GM10248 (cell line): ENCODE results near the gene FPGS.

Experiments
- CTCF ChIA-PET: fragments of 300-600 bp; sonication (Branson Sonifier 250); formaldehyde crosslinking; extraction: SDS; loops from one replicate; lab custom pipeline; 2021; ENCODE audit warnings: antibody characterized with exemption; lab: Yijun Ruan, JAX
- POLR2A ChIA-PET: fragments of 350-650 bp; sonication (Branson Sonifier 250); formaldehyde crosslinking; extraction: SDS; loops from one replicate; lab custom pipeline; 2020; ENCODE audit warnings: antibody characterized with exemption; lab: Yijun Ruan, JAX
- DNase-seq: peaks from one replicate; pipeline ENCODE4 v3.0.0; 2012; ENCODE audit errors: extremely low spot score
- TF ChIP-seq, protein P1 (sequence below): IDR thresholded peaks from 2 replicates; pipeline ENCODE4 v1.5.1; 2012; ENCODE audit warnings: mild to moderate bottlenecking, low read depth; ENCODE audit errors: extremely low read depth, missing control alignments, control extremely low read depth

FPGS gene

DNA sequence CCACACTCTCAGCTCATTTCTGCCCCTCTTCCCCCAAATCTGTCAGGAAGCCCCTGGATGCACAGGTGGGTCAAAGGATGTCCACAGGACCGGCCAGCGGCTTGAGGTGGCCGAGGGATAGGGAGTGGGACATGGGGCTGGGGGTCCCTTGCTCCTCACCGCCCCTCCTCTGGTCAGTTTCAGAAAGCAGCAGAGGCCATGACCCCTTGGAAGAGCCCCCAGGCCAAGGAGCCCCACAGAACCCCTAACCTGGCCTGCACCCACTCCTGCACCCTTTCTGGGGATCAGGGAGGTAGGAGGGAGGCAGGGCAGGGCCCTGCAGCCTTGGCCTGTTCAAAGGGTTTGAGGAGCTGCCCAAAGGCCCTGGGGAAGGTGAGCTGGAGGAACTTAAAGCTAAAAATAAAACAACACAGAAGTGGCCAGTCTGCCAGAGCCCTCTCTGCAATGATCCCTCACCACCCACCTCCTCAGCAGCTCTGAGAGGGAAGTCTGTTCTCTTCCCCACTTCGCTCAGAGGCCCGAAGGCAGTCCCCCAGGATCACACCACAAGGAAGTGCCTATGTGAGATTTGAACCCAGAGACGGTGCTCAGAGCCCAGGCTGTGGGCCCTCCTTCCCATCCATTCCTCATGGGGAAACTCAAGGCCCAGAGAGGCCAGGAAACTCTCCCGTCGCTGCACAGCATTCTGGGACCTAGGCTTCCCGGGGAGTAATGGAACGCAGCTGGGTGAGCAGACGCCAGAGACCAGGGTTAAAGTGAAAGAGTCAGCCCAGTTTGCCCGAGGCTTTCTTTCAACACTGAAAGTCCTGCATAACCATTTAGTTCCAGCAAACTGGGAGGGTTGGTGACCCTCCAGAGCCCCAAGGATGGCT is 50.9 kb downstream of the FPGS start:
- no peak for DNase-seq
- TF ChIP-seq, protein P1, sequence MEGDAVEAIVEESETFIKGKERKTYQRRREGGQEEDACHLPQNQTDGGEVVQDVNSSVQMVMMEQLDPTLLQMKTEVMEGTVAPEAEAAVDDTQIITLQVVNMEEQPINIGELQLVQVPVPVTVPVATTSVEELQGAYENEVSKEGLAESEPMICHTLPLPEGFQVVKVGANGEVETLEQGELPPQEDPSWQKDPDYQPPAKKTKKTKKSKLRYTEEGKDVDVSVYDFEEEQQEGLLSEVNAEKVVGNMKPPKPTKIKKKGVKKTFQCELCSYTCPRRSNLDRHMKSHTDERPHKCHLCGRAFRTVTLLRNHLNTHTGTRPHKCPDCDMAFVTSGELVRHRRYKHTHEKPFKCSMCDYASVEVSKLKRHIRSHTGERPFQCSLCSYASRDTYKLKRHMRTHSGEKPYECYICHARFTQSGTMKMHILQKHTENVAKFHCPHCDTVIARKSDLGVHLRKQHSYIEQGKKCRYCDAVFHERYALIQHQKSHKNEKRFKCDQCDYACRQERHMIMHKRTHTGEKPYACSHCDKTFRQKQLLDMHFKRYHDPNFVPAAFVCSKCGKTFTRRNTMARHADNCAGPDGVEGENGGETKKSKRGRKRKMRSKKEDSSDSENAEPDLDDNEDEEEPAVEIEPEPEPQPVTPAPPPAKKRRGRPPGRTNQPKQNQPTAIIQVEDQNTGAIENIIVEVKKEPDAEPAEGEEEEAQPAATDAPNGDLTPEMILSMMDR: no peak
- POLR2A ChIA-PET: interaction anchor here (1.2 kb wide), 1 partner anchor 50 kb away, joined by 3 read pairs; no protein-coding TSS in a partner anchor
- CTCF ChIA-PET: interaction anchor here (1.0 to 3.1 kb wide), 13 partner anchors 9 to 119 kb away, joined by 3 to 18 read pairs (median 4); partner anchors contain the start of genes CDK9, ST6GALNAC4 and TOR2A

DNA sequence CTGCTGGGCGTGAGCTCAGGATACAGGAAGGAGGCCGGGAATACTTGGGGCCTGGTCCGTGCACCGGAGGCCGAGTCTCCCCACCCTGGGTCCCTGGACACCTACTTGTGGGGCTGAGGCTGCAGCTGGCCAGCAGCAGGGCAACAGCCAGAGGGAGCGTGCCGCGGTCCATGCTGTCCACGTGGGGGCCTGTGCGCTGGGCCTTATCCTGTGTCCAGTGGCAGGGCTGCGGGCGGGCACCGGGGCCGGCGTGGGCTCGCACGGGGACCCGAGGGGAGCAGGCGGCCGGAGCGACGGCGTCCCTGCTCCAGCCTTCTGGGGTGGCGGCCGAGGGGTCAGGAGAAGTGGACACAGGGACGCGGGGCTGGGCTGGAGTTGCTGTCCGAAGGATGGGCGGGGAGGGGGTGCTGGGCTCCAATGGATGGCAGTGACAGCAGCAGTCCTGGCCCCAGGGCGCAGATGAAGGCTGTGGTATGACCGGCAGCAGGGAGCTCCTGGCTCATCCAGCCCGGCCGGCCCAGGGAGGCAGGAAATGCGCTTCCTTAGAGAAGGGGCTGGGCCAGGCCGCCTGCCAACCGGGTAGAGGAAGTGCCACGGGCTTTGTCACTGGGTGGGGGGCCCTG is 51.6 kb downstream of the FPGS start, which contains the start of gene ENG:
Gene ENG, minus strand, starts transcription at position 475 of the 623 bp plus-strand sequence. Its CDS starts 303 bp downstream, at position 172.
- DNase-seq: no peak
- ChIA-PET CTCF (interaction anchor here (1.0 to 3.1 kb wide), 10 partner anchors 7 to 120 kb away, joined by 3 to 18 read pairs (median 4); partner anchors contain the start of genes ST6GALNAC4 and TOR2A), POLR2A (interaction anchor here (1.2 kb wide), 1 partner anchor 51 kb away, joined by 3 read pairs; no protein-coding TSS in a partner anchor)
- TF ChIP-seq, protein P1: peak; percentile 11

DNA sequence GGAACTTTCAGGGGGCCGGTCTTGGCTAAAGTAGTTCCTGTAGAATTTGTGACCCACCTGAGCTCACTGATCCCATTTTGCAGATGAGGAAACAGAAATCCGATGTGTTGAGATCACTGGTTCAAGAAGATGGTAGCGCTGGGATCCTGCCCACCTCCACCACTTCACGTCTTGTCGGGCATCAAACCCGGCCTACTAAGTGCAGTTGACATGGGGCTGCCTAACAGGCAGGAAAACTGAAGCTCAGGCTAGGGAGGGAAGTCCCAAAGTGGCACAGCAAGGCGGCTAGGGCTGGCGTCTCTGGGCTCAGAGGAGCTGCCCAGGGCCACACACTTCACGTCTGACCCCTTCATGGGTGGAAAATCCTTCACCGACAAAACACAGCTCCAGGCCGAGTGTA is 52.3 kb downstream of the FPGS start:
- POLR2A ChIA-PET: no interaction called here
- CTCF ChIA-PET: interaction anchor here (0.8 to 3.1 kb wide), 10 partner anchors 8 to 160 kb away, joined by 3 to 11 read pairs (median 4); partner anchors contain the start of gene TOR2A
- DNase-seq: no peak
- TF ChIP-seq, protein P1: no peak

DNA sequence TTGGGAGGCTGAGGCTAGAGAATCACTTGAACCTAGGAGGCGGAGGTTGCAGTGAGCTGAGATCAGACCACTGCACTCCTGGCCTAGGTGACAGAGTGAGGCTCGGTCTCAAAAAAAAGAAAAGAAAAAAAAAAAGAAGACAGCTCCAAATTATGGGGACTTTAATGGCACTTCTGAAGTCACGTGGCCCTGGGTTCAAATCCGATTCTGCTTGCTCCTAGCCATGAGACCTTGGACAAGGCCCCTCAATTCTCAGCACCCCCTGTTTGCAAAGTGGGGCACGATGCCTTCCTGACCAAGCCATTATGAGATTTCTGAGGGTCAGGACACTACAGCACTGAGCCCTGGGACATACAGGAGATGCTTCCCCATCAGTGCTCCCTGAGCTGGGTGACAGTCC is 52.8 kb downstream of the FPGS start:
- TF ChIP-seq, protein P1: no peak
- CTCF ChIA-PET: interaction anchor here (0.8 to 3.1 kb wide), 8 partner anchors 8 to 161 kb away, joined by 3 to 11 read pairs (median 4); partner anchors contain the start of gene TOR2A
- POLR2A ChIA-PET: no interaction called here
- no peak for DNase-seq

- TF ChIP-seq, protein P1: no peak
- ChIA-PET CTCF (interaction anchor here (1.6 to 2.3 kb wide), 2 partner anchors 14 to 17 kb away, joined by 3 to 8 read pairs; no protein-coding TSS in a partner anchor), POLR2A (no interaction called here)
- no peak for DNase-seq
These were observed 53.5 kb downstream of the FPGS start for GRCh38 chr9:127856094-127856728.
